Neural progenitor cell (in vitro differentiated cells): ENCODE measurements around the gene SLC17A7.

Experiments
- EZH2phosphoT487 ChIP-seq: fragments of 200-600 bp; sonication (generic); IDR thresholded peaks from 2 replicates; pipeline ENCODE4 v1.6.1; 2017; ENCODE audit warnings: antibody characterized with exemption
- TF ChIP-seq, protein P1 (sequence below): fragments of 200-600 bp; sonication (generic); IDR thresholded peaks from 2 replicates; pipeline ENCODE4 v1.5.1; 2017; ENCODE audit warnings: antibody characterized with exemption, mild to moderate bottlenecking

DNA sequence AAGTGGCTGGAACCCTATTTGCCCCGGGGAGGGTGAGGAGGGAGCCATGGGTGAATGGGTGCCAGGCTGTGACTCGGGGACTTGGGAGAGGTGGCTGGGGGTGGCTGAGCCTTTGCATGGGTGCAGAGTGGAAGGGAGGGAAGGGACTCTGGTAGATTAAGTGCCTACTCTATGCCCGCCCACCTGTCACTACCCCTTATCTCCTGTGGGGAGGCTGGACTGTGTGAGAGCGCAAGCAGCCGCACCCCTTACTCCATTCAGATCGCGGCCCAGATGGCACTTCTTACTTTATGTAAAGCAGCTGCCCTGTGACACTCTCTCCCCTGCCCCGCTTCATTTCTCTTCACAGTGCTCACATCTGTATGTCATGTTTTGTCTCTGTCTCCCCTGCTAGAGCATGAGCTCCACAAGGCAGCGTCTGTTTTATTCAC is 50.4 kb downstream of the SLC17A7 start:
- TF ChIP-seq, protein P1, sequence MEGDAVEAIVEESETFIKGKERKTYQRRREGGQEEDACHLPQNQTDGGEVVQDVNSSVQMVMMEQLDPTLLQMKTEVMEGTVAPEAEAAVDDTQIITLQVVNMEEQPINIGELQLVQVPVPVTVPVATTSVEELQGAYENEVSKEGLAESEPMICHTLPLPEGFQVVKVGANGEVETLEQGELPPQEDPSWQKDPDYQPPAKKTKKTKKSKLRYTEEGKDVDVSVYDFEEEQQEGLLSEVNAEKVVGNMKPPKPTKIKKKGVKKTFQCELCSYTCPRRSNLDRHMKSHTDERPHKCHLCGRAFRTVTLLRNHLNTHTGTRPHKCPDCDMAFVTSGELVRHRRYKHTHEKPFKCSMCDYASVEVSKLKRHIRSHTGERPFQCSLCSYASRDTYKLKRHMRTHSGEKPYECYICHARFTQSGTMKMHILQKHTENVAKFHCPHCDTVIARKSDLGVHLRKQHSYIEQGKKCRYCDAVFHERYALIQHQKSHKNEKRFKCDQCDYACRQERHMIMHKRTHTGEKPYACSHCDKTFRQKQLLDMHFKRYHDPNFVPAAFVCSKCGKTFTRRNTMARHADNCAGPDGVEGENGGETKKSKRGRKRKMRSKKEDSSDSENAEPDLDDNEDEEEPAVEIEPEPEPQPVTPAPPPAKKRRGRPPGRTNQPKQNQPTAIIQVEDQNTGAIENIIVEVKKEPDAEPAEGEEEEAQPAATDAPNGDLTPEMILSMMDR = no peak
- no peak for TF ChIP-seq EZH2phosphoT487
